ENCODE data around the gene ZNF766. TPM values are rescaled to one million over a fixed set of nuclear protein-coding genes. Genes with fewer than 3 reads are reported as not detected.

ZNF766 gene
- polyA plus RNA-seq, 1 experiment: 14.0 TPM

- H3K9me3 ChIP-seq (ENCODE audit: control insufficient read depth, insufficient read depth, low read length): peaks cover 5% of the 10 kb centered on the region; the same call in 1 of the 2 replicates
- H3K27me3 ChIP-seq (ENCODE audit: control insufficient read depth, insufficient read depth, low read length): no peaks in the 10 kb centered on the region
- no peak overlapping the region for H3K4me3 ChIP-seq (ENCODE audit: low read depth, low read length)
- POLR2A ChIA-PET: no interaction called here
- no peak for DNase-seq (ENCODE audit: low read depth, low spot score)
- CTCF ChIA-PET: interaction anchor here (1.4 kb wide), 1 partner anchor 13 kb away, joined by 7 read pairs; no protein-coding TSS in a partner anchor
- H3K27ac ChIP-seq (ENCODE audit: low read depth, low read length): no peak overlapping the region
- TF ChIP-seq CTCF (IDR thresholded peaks at IDR 0.05; ENCODE audit: low read depth, low read length): no peak
Measured at GRCh38 chr19:52224211-52224610, 45.2 kb upstream of the ZNF766 start.

- Histone ChIP-seq H3K27me3 (ENCODE audit: control insufficient read depth, insufficient read depth, low read length) (no peaks in the 10 kb centered on the region), H3K27ac (ENCODE audit: low read depth, low read length) (no peak overlapping the region), H3K9me3 (ENCODE audit: control insufficient read depth, insufficient read depth, low read length) (no peaks in the 10 kb centered on the region), H3K4me3 (ENCODE audit: low read depth, low read length) (no peak overlapping the region)
- ChIA-PET POLR2A (no interaction called here), CTCF (interaction anchor here (1.5 kb wide), 1 partner anchor 11 kb away, joined by 9 read pairs; no protein-coding TSS in a partner anchor)
- TF ChIP-seq CTCF (IDR thresholded peaks at IDR 0.05; ENCODE audit: low read depth, low read length): no peak
- no peak for DNase-seq (ENCODE audit: low read depth, low spot score)
Measured at GRCh38 chr19:52226652-52227051, 42.7 kb upstream of the ZNF766 start.

- Histone ChIP-seq H3K27me3 (ENCODE audit: control insufficient read depth, insufficient read depth, low read length) (no peaks in the 10 kb centered on the region), H3K27ac (ENCODE audit: low read depth, low read length) (peak overlapping the region; percentile 12), H3K4me3 (ENCODE audit: low read depth, low read length) (no peak overlapping the region), H3K9me3 (ENCODE audit: control insufficient read depth, insufficient read depth, low read length) (no peaks in the 10 kb centered on the region)
- TF ChIP-seq CTCF (IDR thresholded peaks at IDR 0.05; ENCODE audit: low read depth, low read length): no peak
- ChIA-PET CTCF (interaction anchor here (0.6 to 1.5 kb wide), 2 partner anchors 10 to 1803 kb away, joined by 4 to 9 read pairs; no protein-coding TSS in a partner anchor), POLR2A (interaction anchor here (1.0 kb wide), 1 partner anchor 133 kb away, joined by 3 read pairs; no protein-coding TSS in a partner anchor)
- DNase-seq (ENCODE audit: low read depth, low spot score): no peak
Measured at GRCh38 chr19:52227196-52227940, 42.0 kb upstream of the ZNF766 start.

- no peak for DNase-seq (ENCODE audit: low read depth, low spot score)
- TF ChIP-seq CTCF (IDR thresholded peaks at IDR 0.05; ENCODE audit: low read depth, low read length): no peak
- H3K27me3 ChIP-seq (ENCODE audit: control insufficient read depth, insufficient read depth, low read length): no peaks in the 10 kb centered on the region
- no peaks in the 10 kb centered on the region for H3K9me3 ChIP-seq (ENCODE audit: control insufficient read depth, insufficient read depth, low read length)
- CTCF ChIA-PET: interaction anchor here (1.8 kb wide), 1 partner anchor 9 kb away, joined by 6 read pairs; no protein-coding TSS in a partner anchor
- H3K27ac ChIP-seq (ENCODE audit: low read depth, low read length): no peak overlapping the region
- H3K4me3 ChIP-seq (ENCODE audit: low read depth, low read length): no peak overlapping the region
- POLR2A ChIA-PET: interaction anchor here (1.0 kb wide), 1 partner anchor 133 kb away, joined by 3 read pairs; no protein-coding TSS in a partner anchor
Measured at GRCh38 chr19:52227980-52228379, 41.4 kb upstream of the ZNF766 start.

GRCh38 chr19:52229524-52229923 is 39.9 kb upstream of the ZNF766 start:
- no peak overlapping the region for H3K27ac ChIP-seq (ENCODE audit: low read depth, low read length)
- H3K4me3 ChIP-seq (ENCODE audit: low read depth, low read length): no peak overlapping the region
- CTCF ChIA-PET: interaction anchor here (0.5 to 1.8 kb wide), 2 partner anchors 8 to 9 kb away, joined by 3 to 6 read pairs; no protein-coding TSS in a partner anchor
- H3K9me3 ChIP-seq (ENCODE audit: control insufficient read depth, insufficient read depth, low read length): no peaks in the 10 kb centered on the region
- POLR2A ChIA-PET: no interaction called here
- DNase-seq (ENCODE audit: low read depth, low spot score): no peak
- TF ChIP-seq CTCF (IDR thresholded peaks at IDR 0.05; ENCODE audit: low read depth, low read length): no peak
- no peaks in the 10 kb centered on the region for H3K27me3 ChIP-seq (ENCODE audit: control insufficient read depth, insufficient read depth, low read length)
